ENCODE measurements around the gene THBS2. TPM values are rescaled to one million over a fixed set of nuclear protein-coding genes. Genes with fewer than 3 reads are reported as not detected.

The THBS2 gene
- total and polyA plus RNA-seq, 2 of the 4 experiments (the other 2 are of a cell fraction), result 97.3 to 113 TPM

- intact Hi-C loops (cut with micrococcal nuclease), result no loop called here
- no peak for ATAC-seq (ENCODE audit: low read depth)
- no peak overlapping the region; the same call in 1 of the 2 replicates for H3K14ac ChIP-seq (replicated peaks; ENCODE audit: low read depth, low read length)
Observed at GRCh38 chr6:169283924-169284323, 30.3 kb upstream of the THBS2 start.

More at GRCh38 chr6:169283924-169284323, 30.3 kb upstream of the THBS2 start:
- H3K4me2 ChIP-seq (ENCODE audit: low read depth, low read length), result no peak overlapping the region
- no peak overlapping the region for H2BK20ac ChIP-seq (ENCODE audit: low read depth, low read length)
- H3K56ac ChIP-seq (ENCODE audit: extremely low read depth, insufficient read depth, low read length), result no peak overlapping the region
- no peaks in the 10 kb centered on the region for H3K27me3 ChIP-seq (ENCODE audit: control insufficient read depth, insufficient read depth, low read length)
- H3K36me3 ChIP-seq (ENCODE audit: control insufficient read depth, insufficient read depth, low read length), result no peaks in the 10 kb centered on the region
- H2AFZ ChIP-seq (replicated peaks; ENCODE audit: low read length, poor library complexity), result no peak overlapping the region
- no peak overlapping the region for H3K4me3 ChIP-seq (ENCODE audit: insufficient read depth, low read depth, low read length)
- peak overlapping the region; percentile 38; the same call in 1 of the 2 replicates for H2AK5ac ChIP-seq (ENCODE audit: low read depth, low read length)
- no TSS peak for BruUV-seq (replicated peaks)
- no peaks in the 10 kb centered on the region for H3K9me3 ChIP-seq (ENCODE audit: control insufficient read depth, insufficient read depth, low read length)
- no peaks in the 10 kb centered on the region for H4K20me1 ChIP-seq (ENCODE audit: insufficient read depth, low read length)
- no peak overlapping the region for H2BK15ac ChIP-seq (ENCODE audit: low read depth, low read length)
- TF ChIP-seq CTCF (conservative IDR thresholded peaks at IDR 0.05; ENCODE audit: low read depth, low read length) (no peak), CHD1 (IDR thresholded peaks at IDR 0.05; ENCODE audit: low read depth, low read length) (no peak), MXI1 (IDR thresholded peaks at IDR 0.05; ENCODE audit: borderline replicate concordance, low read depth, low read length) (no peak), POLR2A (IDR thresholded peaks at IDR 0.05; ENCODE audit: low read depth, low read length) (no peak), NFE2L2 (IDR thresholded peaks at IDR 0.05; ENCODE audit: low read depth, low read length) (no peak)
- TF ChIP-seq, protein P1, sequence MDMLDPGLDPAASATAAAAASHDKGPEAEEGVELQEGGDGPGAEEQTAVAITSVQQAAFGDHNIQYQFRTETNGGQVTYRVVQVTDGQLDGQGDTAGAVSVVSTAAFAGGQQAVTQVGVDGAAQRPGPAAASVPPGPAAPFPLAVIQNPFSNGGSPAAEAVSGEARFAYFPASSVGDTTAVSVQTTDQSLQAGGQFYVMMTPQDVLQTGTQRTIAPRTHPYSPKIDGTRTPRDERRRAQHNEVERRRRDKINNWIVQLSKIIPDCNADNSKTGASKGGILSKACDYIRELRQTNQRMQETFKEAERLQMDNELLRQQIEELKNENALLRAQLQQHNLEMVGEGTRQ (IDR thresholded peaks at IDR 0.05; ENCODE audit: low read depth, low read length), result no peak
- H3K18ac ChIP-seq (ENCODE audit: low read depth, low read length), result no peak overlapping the region
- no peaks in the 10 kb centered on the region for H3K79me1 ChIP-seq (ENCODE audit: low read depth in 1 of 2, low read length in 2 of 2)
- H2BK5ac ChIP-seq (ENCODE audit: low read depth, low read length, poor library complexity, severe bottlenecking), result peak overlapping the region; percentile 88
- peaks cover 4% of the 10 kb centered on the region; the same call in 1 of the 2 replicates for H3K9me1 ChIP-seq (ENCODE audit: insufficient read depth, low read length)
- CTCF ChIA-PET, result no interaction called here
- no peak overlapping the region for H4K8ac ChIP-seq (ENCODE audit: low read depth in 2 of 2, low read length in 2 of 2)
- H3K27ac ChIP-seq (ENCODE audit: insufficient read depth, low read length), result no peak overlapping the region
- POLR2A ChIA-PET (ENCODE audit: unreplicated experiment), result no interaction called here
- 71% methylated on average over 1 of the region's 1 CpG; no CpG with 5 or more reads in 1 of the 2 experiments for WGBS, 2 experiments (ENCODE audit: extremely low coverage in 2 of 2, insufficient read length in 1 of 2)
- no peak overlapping the region for H3K23ac ChIP-seq (ENCODE audit: low read depth, low read length)
- H2AK9ac ChIP-seq (replicated peaks; ENCODE audit: low read depth, low read length, poor library complexity), result no peak overlapping the region
- H4K91ac ChIP-seq (ENCODE audit: insufficient read depth, low read depth, low read length), result no peak overlapping the region
- H3K9ac ChIP-seq (ENCODE audit: low read depth, low read length), result no peak overlapping the region
- no peak overlapping the region for H2BK120ac ChIP-seq (ENCODE audit: low read depth, low read length)
- H3K4ac ChIP-seq (ENCODE audit: low read depth, low read length), result no peak overlapping the region
- H4K5ac ChIP-seq (ENCODE audit: low read depth, low read length), result no peak overlapping the region
- no peak for DNase-seq
- in situ Hi-C loops (cut with MboI; ENCODE audit: low sequenced_read_pairs), result no loop called here
- dilution Hi-C loops (cut with HindIII; ENCODE audit: low sequenced_read_pairs, unreplicated experiment), result no loop called here
- no peaks in the 10 kb centered on the region for H3K4me1 ChIP-seq (ENCODE audit: control insufficient read depth, insufficient read depth, low read length)
